HepG2 (cell line): ENCODE results near the gene CHST11. TPM values are rescaled to one million over a fixed set of nuclear protein-coding genes. Genes with fewer than 3 reads are reported as not detected.

Experiments used
- ATAC-seq: fragments of 200-7000 bp; cut with Tn5 transposase; 3 replicates; pipeline ENCODE4 v1.9.1; 2020; ENCODE audit warnings: mild to moderate bottlenecking, moderate library complexity
- BruUV-seq: library from RNA; stranded (reverse); fragments of 400-500 nt; replicated peaks from 2 replicates; lab custom pipeline; 2021; lab: Mats Ljungman, UMichigan
- CTCF ChIA-PET: fragments of 300-600 bp; formaldehyde crosslinking; extraction: SDS; loops from one replicate; lab custom pipeline; 2021; ENCODE audit warnings: low total read pairs, inconsistent platforms, low intra/inter-chr PET ratio; lab: Yijun Ruan, JAX
- POLR2A ChIA-PET: fragments of 350-600 bp; sonication (Branson Sonifier 250); formaldehyde crosslinking; loops from one replicate; lab custom pipeline; 2020; ENCODE audit warnings: antibody characterized with exemption, inconsistent platforms; lab: Yijun Ruan, JAX
- DNase-seq: peaks from one replicate; pipeline ENCODE4 v3.0.0-alpha.2; 2015; ENCODE audit warnings: low spot score
- FAIRE-seq: peaks from 3 replicates; lab custom pipeline; 2011; peaks lifted over from hg19 to GRCh38; lab: Jason Lieb, UNC
- H2AFZ ChIP-seq: one replicate; pipeline ENCODE4 v1.6.1; 2011; ENCODE audit warnings: low read length, inconsistent platforms
- H3K27ac ChIP-seq: fragments of 300-600 bp; 3 replicates; pipeline ENCODE4 v1.8.0; 2011; ENCODE audit warnings: mixed run types, mild to moderate bottlenecking, mixed read lengths, low read length, inconsistent platforms; ENCODE audit not compliant: insufficient read depth; ENCODE audit errors: extremely low read length
- H3K27me3 ChIP-seq, 2 experiments: fragments of 200-600 bp in 1 of 2; 2 replicates in 1 of 2; 3 replicates in 1 of 2; pipeline versions ENCODE4 v1.6.0 to v1.8.0; 2011; ENCODE audit warnings: low read length in 2 of 2, mild to moderate bottlenecking in 2 of 2, moderate library complexity in 2 of 2, inconsistent platforms in 1 of 2; ENCODE audit not compliant: insufficient read depth in 2 of 2, control insufficient read depth in 1 of 2
- H3K36me3 ChIP-seq, 2 experiments: fragments of 200-600 bp in 1 of 2; replicated peaks in 1 of 2; 2 replicates in 1 of 2; 3 replicates in 1 of 2; pipeline versions ENCODE4 v1.5.1 to v1.8.0; 2011; ENCODE audit warnings: low read length in 2 of 2, inconsistent platforms in 1 of 2; ENCODE audit not compliant: insufficient read depth in 2 of 2, control insufficient read depth in 1 of 2
- H3K4me1 ChIP-seq: 2 replicates; pipeline ENCODE4 v1.5.1; 2012; ENCODE audit warnings: low read length, inconsistent platforms; ENCODE audit not compliant: insufficient read depth
- H3K4me2 ChIP-seq: 2 replicates; pipeline ENCODE4 v1.6.0; 2011; ENCODE audit warnings: low read depth, low read length, inconsistent platforms
- H3K4me3 ChIP-seq, 3 experiments: fragments of 200-600 bp in 1 of 3; sonication (generic), shearing (Covaris generic) in 1 of 3; replicated peaks in 1 of 3; 2 replicates each; pipeline ENCODE4 v1.5.1; 2011 to 2016; ENCODE audit warnings: low read length in 3 of 3, inconsistent platforms in 2 of 3, low read depth in 2 of 3, mild to moderate bottlenecking in 2 of 3, control low read depth in 1 of 3, mixed read lengths in 1 of 3; ENCODE audit not compliant: insufficient read depth in 1 of 3
- H3K79me2 ChIP-seq: one replicate; pipeline ENCODE4 v1.6.1; 2011; ENCODE audit warnings: low read length, inconsistent platforms; ENCODE audit not compliant: insufficient read depth
- H3K9ac ChIP-seq: 2 replicates; pipeline ENCODE4 v1.6.0; 2011; ENCODE audit warnings: mild to moderate bottlenecking, low read depth, low read length, inconsistent platforms; ENCODE audit not compliant: insufficient read depth
- H3K9me3 ChIP-seq: 2 replicates; pipeline ENCODE4 v1.5.1; 2012; ENCODE audit warnings: mild to moderate bottlenecking, low read length
- H4K20me1 ChIP-seq: 2 replicates; pipeline ENCODE4 v1.6.0; 2011; ENCODE audit warnings: inconsistent platforms, mild to moderate bottlenecking, low read length, moderate library complexity; ENCODE audit not compliant: insufficient read depth
- ARID4A ChIP-seq: sonication (generic); formaldehyde crosslinking; IDR thresholded peaks from 2 replicates; pipeline ENCODE4 v1.5.0; 2020; ENCODE audit warnings: mild to moderate bottlenecking, missing genetic modification reagents, borderline replicate concordance
- DMAP1 ChIP-seq: IDR thresholded peaks from 2 replicates; pipeline ENCODE4 v1.6.1; 2016
- MAFK ChIP-seq, 2 experiments: IDR thresholded peaks in 1 of 2; conservative IDR thresholded peaks in 1 of 2; 2 replicates each; pipeline ENCODE4 v1.6.1; 2011; ENCODE audit warnings: improper control_type of control experiment in 2 of 2, low read length in 2 of 2
- MATR3 ChIP-seq: sonication (generic); formaldehyde crosslinking; IDR thresholded peaks from 2 replicates; pipeline ENCODE4 v1.4.0; 2020; ENCODE audit warnings: missing genetic modification reagents
- ZNF720 ChIP-seq: sonication (generic); formaldehyde crosslinking; IDR thresholded peaks from 2 replicates; pipeline ENCODE4 v1.4.0; 2020; ENCODE audit warnings: missing genetic modification reagents
- ZSCAN22 ChIP-seq: sonication (generic); formaldehyde crosslinking; IDR thresholded peaks from 2 replicates; pipeline ENCODE4 v1.4.0; 2020; ENCODE audit warnings: mild to moderate bottlenecking, missing genetic modification reagents
- WGBS: methylation state at CpG from one replicate; pipeline ENCODE4 v1.1.6; 2017; ENCODE audit warnings: low lambda C conversion rate; 5-methylcytosine and 5-hydroxymethylcytosine counted together
- in situ Hi-C: cut with HindIII; loops from 2 replicates; pipeline ENCODE4 v1.10.0; 2017; ENCODE audit warnings: low pct_unique_long_range_greater_than_20kb; ENCODE audit not compliant: extremely low pct_ligation_motif_present
- intact Hi-C: fragments of 100-400 bp; cut with micrococcal nuclease; formaldehyde crosslinking; loops from one replicate; pipeline ENCODE4 v1.10.0; 2022; ENCODE audit not compliant: unreplicated experiment
- polyA plus RNA-seq, 8 experiments: library from polyadenylated mRNA; depleted of rRNA in 3 of 8; stranded (reverse) in 7 of 8; unstranded in 1 of 8; fragments of >200 nt; fragmentation: Illumina TruSeq in 4 of 8; extraction: Trizol in 4 of 8; gene quantifications; 2 replicates each; pipeline versions ENCODE4 v1.2.1 to v1.2.3, GENCODE V29; 2011 to 2016; ENCODE audit warnings: low read depth in 4 of 8, missing spikeins in 1 of 8, mixed read lengths in 1 of 8; ENCODE audit not compliant: insufficient read depth in 1 of 8
- total RNA-seq, 5 experiments: library from RNA; depleted of rRNA; stranded (reverse); fragments of >200 nt; fragmentation: Illumina TruSeq; extraction: Trizol; gene quantifications; 2 replicates each; pipeline ENCODE4 v1.2.3, GENCODE V29; 2016; ENCODE audit warnings: low read depth in 1 of 5

CHST11 gene
- total and polyA plus RNA-seq, 2 of the 13 experiments (the other 11 are each of a cell fraction or from before 2014, with no cell fraction given), result 0.15 TPM; not detected in 1

GRCh38 chr12:104725610-104726009 is 268.9 kb downstream of the CHST11 start (continued):
- TF ChIP-seq ARID4A (CRISPR knock-in tag) (no peak), DMAP1 (CRISPR knock-in tag) (no peak), ZSCAN22 (CRISPR knock-in tag) (no peak), MATR3 (no peak)

- no peak for ATAC-seq
- ChIA-PET POLR2A (no interaction called here), CTCF (no interaction called here)
- no peaks in the 10 kb centered on the region for H4K20me1 ChIP-seq
- no TSS peak for BruUV-seq
- H3K36me3 ChIP-seq, result no peaks in the 10 kb centered on the region
- H3K27ac ChIP-seq, result no peak overlapping the region
- no peak for FAIRE-seq
- peaks cover 2 to 27% of the 10 kb centered on the region in 2 experiments; a peak in 4 of 5 replicates for H3K27me3 ChIP-seq
- H3K4me2 ChIP-seq, result no peak overlapping the region
- WGBS, result 24% methylated on average over 10 of the region's 10 CpGs
- no peak overlapping the region for H3K4me3 ChIP-seq
- no peaks in the 10 kb centered on the region for H3K9me3 ChIP-seq
- no peak for DNase-seq
- H3K4me1 ChIP-seq, result peaks cover 8% of the 10 kb centered on the region
- H2AFZ ChIP-seq, result no peak overlapping the region
- intact Hi-C loops, result no loop called here
- H3K79me2 ChIP-seq, result no peaks in the 10 kb centered on the region
- TF ChIP-seq ZNF720 (CRISPR knock-in tag) (no peak), MAFK (conservative IDR thresholded peaks at IDR 0.05 in 1 of 2, IDR thresholded peaks at IDR 0.05 in 1 of 2; ENCODE audit: low read length in 2 of 2) (peak in 1 of 2 experiments; percentile 16; a peak in 1 of 4 replicates)
- TF ChIP-seq, all 625 proteins: peak for 1
- no peak overlapping the region for H3K9ac ChIP-seq
- in situ Hi-C loops, result no loop called here
Measured at GRCh38 chr12:104727726-104728465, 271.1 kb downstream of the CHST11 start.
